Epithelial cell of prostate (primary cell): ENCODE data around the gene OR4N2.
"Not testable (repeated sequence)": the region's sequence is repeated elsewhere in the genome, so short reads cannot be mapped to it uniquely, and the experiment has no call there.

ENCODE experiments used
- DNase-seq: peaks from one replicate; pipeline ENCODE4 v3.0.0-alpha.2; 2011; ENCODE audit warnings: low read depth, low spot score
- H3K27ac ChIP-seq: fragments of 450-650 bp; 2 replicates; pipeline ENCODE4 v1.5.1; 2017; ENCODE audit warnings: mild to moderate bottlenecking

OR4N2 gene

GRCh38 chr14:19803470-19803869 lies at the start of gene OR4N2:
TSS of gene OR4N2 (plus strand) at chr14:19803770. CDS start at chr14:19827449, 23,679 bp downstream.
- H3K27ac ChIP-seq, DNase-seq: not testable (repeated sequence)

- DNase-seq, result no peak
- H3K27ac ChIP-seq, result no peak overlapping the region
Measured at GRCh38 chr14:19754172-19754571, 49.4 kb upstream of the OR4N2 start.

GRCh38 chr14:19771491-19771890 lies 32.1 kb upstream of the OR4N2 start:
- not testable (repeated sequence) for DNase-seq, H3K27ac ChIP-seq

- no peak for DNase-seq
- H3K27ac ChIP-seq, result no peak overlapping the region
Measured at GRCh38 chr14:19771895-19772430, 31.6 kb upstream of the OR4N2 start.

GRCh38 chr14:19772454-19772853 lies 31.1 kb upstream of the OR4N2 start:
- DNase-seq, H3K27ac ChIP-seq: not testable (repeated sequence)

GRCh38 chr14:19773204-19773603 lies 30.4 kb upstream of the OR4N2 start, which contains the start of gene OR4M1:
TSS of gene OR4M1 (plus strand) at chr14:19773504. CDS start at chr14:19780323, 6,819 bp downstream.
- not testable (repeated sequence) for H3K27ac ChIP-seq, DNase-seq

- no peak for DNase-seq
- H3K27ac ChIP-seq, result no peak overlapping the region
Measured at GRCh38 chr14:19775587-19775986, 28.0 kb upstream of the OR4N2 start.

- not testable (repeated sequence) for DNase-seq, H3K27ac ChIP-seq
Measured at GRCh38 chr14:19785848-19786247, 17.7 kb upstream of the OR4N2 start.

GRCh38 chr14:19787318-19787717 lies 16.3 kb upstream of the OR4N2 start:
- DNase-seq, H3K27ac ChIP-seq: not testable (repeated sequence)

GRCh38 chr14:19788150-19788549 lies 15.4 kb upstream of the OR4N2 start:
- not testable (repeated sequence) for DNase-seq, H3K27ac ChIP-seq

- H3K27ac ChIP-seq, result not testable (repeated sequence)
Measured at GRCh38 chr14:19796520-19797108, 7.0 kb upstream of the OR4N2 start.

GRCh38 chr14:19799880-19800279 lies 3.7 kb upstream of the OR4N2 start:
- no peak overlapping the region for H3K27ac ChIP-seq
- no peak for DNase-seq

More at GRCh38 chr14:19796520-19797108, 7.0 kb upstream of the OR4N2 start:
- DNase-seq, result not testable (repeated sequence)

GRCh38 chr14:19800282-19801117 lies 3.1 kb upstream of the OR4N2 start:
- no peak overlapping the region for H3K27ac ChIP-seq
- DNase-seq, result no peak

- H3K27ac ChIP-seq, result no peak overlapping the region
- no peak for DNase-seq
Measured at GRCh38 chr14:19801118-19801464, 2.5 kb upstream of the OR4N2 start.

GRCh38 chr14:19813171-19813920 lies 9.8 kb downstream of the OR4N2 start:
- DNase-seq, H3K27ac ChIP-seq: not testable (repeated sequence)

GRCh38 chr14:19819879-19820278 lies 16.3 kb downstream of the OR4N2 start:
- not testable (repeated sequence) for H3K27ac ChIP-seq, DNase-seq

- DNase-seq, H3K27ac ChIP-seq: not testable (repeated sequence)
Measured at GRCh38 chr14:19821016-19821415, 17.4 kb downstream of the OR4N2 start.

- DNase-seq, result no peak
- no peak overlapping the region for H3K27ac ChIP-seq
Measured at GRCh38 chr14:19823178-19823577, 19.6 kb downstream of the OR4N2 start.

- no peak for DNase-seq
- no peak overlapping the region for H3K27ac ChIP-seq
Measured at GRCh38 chr14:19823765-19824164, 20.2 kb downstream of the OR4N2 start.

- not testable (repeated sequence) for H3K27ac ChIP-seq, DNase-seq
Measured at GRCh38 chr14:19827626-19828244, 24.2 kb downstream of the OR4N2 start.
